Central memory CD4-positive, alpha-beta T cell (primary cell): Measurements from ENCODE around the gene LARP1B.
"Not testable (repeated sequence)": the region's sequence is repeated elsewhere in the genome, so short reads cannot be mapped to it uniquely, and the experiment has no call there.

Experiments used
- DNase-seq: peaks from one replicate; pipeline ENCODE4 v3.0.0; 2022
- total RNA-seq, 3 experiments: gene quantifications; one replicate each; lab custom pipeline; 2026; lab: John Stamatoyannopoulos, UW

Gene LARP1B
- 23.5 to 87.7 (median 37.0) reads per million in 3 experiments for total RNA-seq

GRCh38 chr4:128060699-128061565 lies at the start of gene LARP1B:
TSS of gene LARP1B (plus strand) at chr4:128061312. CDS start at chr4:128074952, 13,640 bp downstream.
- peak; percentile 91 for DNase-seq

GRCh38 chr4:128025319-128025718 lies 35.8 kb upstream of the LARP1B start:
- DNase-seq = no peak

GRCh38 chr4:128029907-128030306 lies 31.2 kb upstream of the LARP1B start:
- no peak for DNase-seq

- no peak for DNase-seq
These were observed 29.2 kb upstream of the LARP1B start for GRCh38 chr4:128031756-128032384.

- DNase-seq = no peak
These were observed 21.5 kb upstream of the LARP1B start for GRCh38 chr4:128039568-128039967.

GRCh38 chr4:128047019-128047418 lies 14.1 kb upstream of the LARP1B start:
- DNase-seq = not testable (repeated sequence)

GRCh38 chr4:128047514-128047913 lies 13.6 kb upstream of the LARP1B start:
- DNase-seq = not testable (repeated sequence)

GRCh38 chr4:128051229-128051628 lies 9.9 kb upstream of the LARP1B start:
- not testable (repeated sequence) for DNase-seq

- not testable (repeated sequence) for DNase-seq
These were observed 6.2 kb upstream of the LARP1B start for GRCh38 chr4:128054907-128055306.

- not testable (repeated sequence) for DNase-seq
These were observed 5.5 kb upstream of the LARP1B start for GRCh38 chr4:128055441-128056206.

GRCh38 chr4:128056396-128056795 lies 4.7 kb upstream of the LARP1B start:
- no peak for DNase-seq

- no peak for DNase-seq
These were observed 902 bp upstream of the LARP1B start for GRCh38 chr4:128060121-128060698.

GRCh38 chr4:128061566-128062536 lies 739 bp downstream of the LARP1B start:
- DNase-seq = peak; percentile 54

GRCh38 chr4:128066453-128066820 lies 5.3 kb downstream of the LARP1B start:
- not testable (repeated sequence) for DNase-seq

- no peak for DNase-seq
These were observed 7.8 kb downstream of the LARP1B start for GRCh38 chr4:128068918-128069317.

GRCh38 chr4:128076464-128076863 lies 15.4 kb downstream of the LARP1B start:
- no peak for DNase-seq

GRCh38 chr4:128095293-128095692 lies 34.2 kb downstream of the LARP1B start:
- DNase-seq = not testable (repeated sequence)

- DNase-seq = no peak
These were observed 46.7 kb downstream of the LARP1B start for GRCh38 chr4:128107766-128108165.

- DNase-seq = no peak
These were observed 61.9 kb downstream of the LARP1B start for GRCh38 chr4:128123036-128123435.

GRCh38 chr4:128130621-128131020 lies 69.5 kb downstream of the LARP1B start:
- no peak for DNase-seq

GRCh38 chr4:128134925-128135324 lies 73.8 kb downstream of the LARP1B start:
- no peak for DNase-seq

GRCh38 chr4:128135391-128135790 lies 74.3 kb downstream of the LARP1B start:
- no peak for DNase-seq
